B cell (primary cell): ENCODE measurements around the gene NMNAT2.

ENCODE experiments used
- CTCF ChIP-seq: fragments of 200-600 bp; IDR thresholded peaks from one replicate; pipeline ENCODE4 v1.8.0; 2022; ENCODE audit warnings: antibody characterized with exemption, mild to moderate bottlenecking
- EZH2 ChIP-seq: IDR thresholded peaks from 2 replicates; pipeline ENCODE4 v1.6.1; 2012; ENCODE audit warnings: borderline replicate concordance, low read depth, mild to moderate bottlenecking, moderate library complexity, low read length; ENCODE audit not compliant: insufficient read depth, poor library complexity, severe bottlenecking

GRCh38 chr1:183411091-183411490, 7.1 kb downstream of the NMNAT2 start:
- TF ChIP-seq CTCF: no peak
- no peak for TF ChIP-seq EZH2
